Dendritic cell treated with granulocyte-macrophage colony-stimulating factor and Interleukin-4, amounts not matched to agents 40 ng/mL and 50 ng/mL, for 4 days (primary cell): ENCODE measurements around the gene EIF5AL1.
"Not testable (repeated sequence)": the region's sequence is repeated elsewhere in the genome, so short reads cannot be mapped to it uniquely, and the experiment has no call there.

Experiments
- H3K27ac Mint-ChIP-seq: one replicate; pipeline ENCODE4 v1.8.0; 2022; ENCODE audit warnings: mild to moderate bottlenecking, mixed read lengths
- H3K27me3 Mint-ChIP-seq: one replicate; pipeline ENCODE4 v1.8.0; 2022; ENCODE audit warnings: mild to moderate bottlenecking, mixed read lengths
- H3K36me3 Mint-ChIP-seq: one replicate; pipeline ENCODE4 v1.8.0; 2022; ENCODE audit warnings: low read depth, mixed read lengths
- H3K4me1 Mint-ChIP-seq: one replicate; pipeline ENCODE4 v1.8.0; 2022; ENCODE audit warnings: low read depth, mixed read lengths
- H3K4me3 Mint-ChIP-seq: one replicate; pipeline ENCODE4 v1.8.0; 2022; ENCODE audit warnings: mild to moderate bottlenecking, moderate library complexity, mixed read lengths
- H3K9me3 Mint-ChIP-seq: one replicate; pipeline ENCODE4 v1.8.0; 2022; ENCODE audit warnings: mixed read lengths
- intact Hi-C: fragments of 100-400 bp; cut with micrococcal nuclease; formaldehyde crosslinking; loops from one replicate; pipeline ENCODE4 v1.15.0; 2022

EIF5AL1 gene

GRCh38 chr10:79492839-79493238, 19.5 kb upstream of the EIF5AL1 start:
- peaks cover 23% of the 10 kb centered on the region for H3K4me1 Mint-ChIP-seq
- H3K4me3 Mint-ChIP-seq, result no peak overlapping the region
- H3K27ac Mint-ChIP-seq, result peak overlapping the region; percentile 41
- no peaks in the 10 kb centered on the region for H3K36me3 Mint-ChIP-seq
- intact Hi-C loops, result no loop called here
- no peaks in the 10 kb centered on the region for H3K9me3 Mint-ChIP-seq
- peaks cover 47% of the 10 kb centered on the region for H3K27me3 Mint-ChIP-seq

- Mint-ChIP-seq H3K27me3 (peaks cover 46% of the 10 kb centered on the region), H3K27ac (no peak overlapping the region), H3K4me1 (peaks cover 14% of the 10 kb centered on the region)
Observed at GRCh38 chr10:79493806-79494205, 18.5 kb upstream of the EIF5AL1 start.

GRCh38 chr10:79494871-79495705, 17.2 kb upstream of the EIF5AL1 start:
- Mint-ChIP-seq H3K36me3 (no peaks in the 10 kb centered on the region), H3K4me1 (peaks cover 14% of the 10 kb centered on the region), H3K9me3 (no peaks in the 10 kb centered on the region), H3K4me3 (no peak overlapping the region), H3K27me3 (peaks cover 47% of the 10 kb centered on the region), H3K27ac (no peak overlapping the region)
- intact Hi-C loops, result no loop called here

More at GRCh38 chr10:79493806-79494205, 18.5 kb upstream of the EIF5AL1 start:
- Mint-ChIP-seq H3K4me3 (no peak overlapping the region), H3K36me3 (no peaks in the 10 kb centered on the region), H3K9me3 (no peaks in the 10 kb centered on the region)
- intact Hi-C loops, result no loop called here

GRCh38 chr10:79495791-79496190, 16.5 kb upstream of the EIF5AL1 start:
- intact Hi-C loops, result no loop called here
- Mint-ChIP-seq H3K36me3 (no peaks in the 10 kb centered on the region), H3K27me3 (peaks cover 44% of the 10 kb centered on the region), H3K9me3 (no peaks in the 10 kb centered on the region), H3K27ac (no peak overlapping the region), H3K4me1 (peaks cover 7% of the 10 kb centered on the region), H3K4me3 (no peak overlapping the region)

- Mint-ChIP-seq H3K27ac (no peak overlapping the region), H3K27me3 (peaks cover 50% of the 10 kb centered on the region), H3K4me1 (no peaks in the 10 kb centered on the region), H3K9me3 (no peaks in the 10 kb centered on the region), H3K36me3 (no peaks in the 10 kb centered on the region), H3K4me3 (no peak overlapping the region)
- intact Hi-C loops, result no loop called here
Observed at GRCh38 chr10:79496896-79497295, 15.4 kb upstream of the EIF5AL1 start.

- Mint-ChIP-seq H3K4me3 (no peak overlapping the region), H3K27me3 (peaks cover 52% of the 10 kb centered on the region), H3K9me3 (no peaks in the 10 kb centered on the region), H3K4me1 (no peaks in the 10 kb centered on the region), H3K27ac (no peak overlapping the region), H3K36me3 (no peaks in the 10 kb centered on the region)
- intact Hi-C loops, result no loop called here
Observed at GRCh38 chr10:79498291-79498829, 14.0 kb upstream of the EIF5AL1 start.

GRCh38 chr10:79502561-79503309, 9.6 kb upstream of the EIF5AL1 start:
- no peak overlapping the region for H3K27ac Mint-ChIP-seq
- no peak overlapping the region for H3K4me3 Mint-ChIP-seq
- intact Hi-C loops, result no loop called here
- no peaks in the 10 kb centered on the region for H3K36me3 Mint-ChIP-seq
- no peaks in the 10 kb centered on the region for H3K9me3 Mint-ChIP-seq
- H3K4me1 Mint-ChIP-seq, result no peaks in the 10 kb centered on the region
- H3K27me3 Mint-ChIP-seq, result peaks cover 44% of the 10 kb centered on the region

- intact Hi-C loops, H3K4me3 Mint-ChIP-seq, H3K27ac Mint-ChIP-seq, H3K9me3 Mint-ChIP-seq, H3K36me3 Mint-ChIP-seq, H3K4me1 Mint-ChIP-seq: not testable (repeated sequence)
- peaks cover 40% of the 10 kb centered on the region for H3K27me3 Mint-ChIP-seq
Observed at GRCh38 chr10:79503787-79504186, 8.5 kb upstream of the EIF5AL1 start.

- H3K36me3 Mint-ChIP-seq, H3K27ac Mint-ChIP-seq, H3K4me1 Mint-ChIP-seq, intact Hi-C loops, H3K9me3 Mint-ChIP-seq, H3K4me3 Mint-ChIP-seq: not testable (repeated sequence)
- peaks cover 40% of the 10 kb centered on the region for H3K27me3 Mint-ChIP-seq
Observed at GRCh38 chr10:79504483-79504882, 7.8 kb upstream of the EIF5AL1 start.

GRCh38 chr10:79505328-79505727, 7.0 kb upstream of the EIF5AL1 start:
- H3K36me3 Mint-ChIP-seq, intact Hi-C loops, H3K27ac Mint-ChIP-seq, H3K9me3 Mint-ChIP-seq, H3K4me1 Mint-ChIP-seq, H3K4me3 Mint-ChIP-seq: not testable (repeated sequence)
- peaks cover 40% of the 10 kb centered on the region for H3K27me3 Mint-ChIP-seq

GRCh38 chr10:79505829-79506228, 6.5 kb upstream of the EIF5AL1 start:
- peaks cover 40% of the 10 kb centered on the region for H3K27me3 Mint-ChIP-seq
- H3K36me3 Mint-ChIP-seq, result no peaks in the 10 kb centered on the region
- no peak overlapping the region for H3K4me3 Mint-ChIP-seq
- intact Hi-C loops, result no loop called here
- H3K9me3 Mint-ChIP-seq, result no peaks in the 10 kb centered on the region
- no peak overlapping the region for H3K27ac Mint-ChIP-seq
- no peaks in the 10 kb centered on the region for H3K4me1 Mint-ChIP-seq

- H3K27me3 Mint-ChIP-seq, result peaks cover 35% of the 10 kb centered on the region
- no peaks in the 10 kb centered on the region for H3K36me3 Mint-ChIP-seq
- no peak overlapping the region for H3K27ac Mint-ChIP-seq
- no peaks in the 10 kb centered on the region for H3K9me3 Mint-ChIP-seq
- H3K4me3 Mint-ChIP-seq, result no peak overlapping the region
- intact Hi-C loops, result no loop called here
- no peaks in the 10 kb centered on the region for H3K4me1 Mint-ChIP-seq
Observed at GRCh38 chr10:79507440-79508167, 4.7 kb upstream of the EIF5AL1 start.

- H3K4me1 Mint-ChIP-seq, H3K4me3 Mint-ChIP-seq, intact Hi-C loops, H3K27ac Mint-ChIP-seq, H3K36me3 Mint-ChIP-seq, H3K9me3 Mint-ChIP-seq: not testable (repeated sequence)
- H3K27me3 Mint-ChIP-seq, result peaks cover 29% of the 10 kb centered on the region
Observed at GRCh38 chr10:79508245-79508644, 4.1 kb upstream of the EIF5AL1 start.
